Activated naive CD4-positive, alpha-beta T cell treated with anti-CD3 and anti-CD28 coated beads, Interleukin-2, amount 10 ng/mL, durations not matched to agents 7 days and 5 days (primary cell): ENCODE measurements around the gene STK10.
"Not testable (repeated sequence)": the region's sequence is repeated elsewhere in the genome, so short reads cannot be mapped to it uniquely, and the experiment has no call there.

Experiments used
- CTCF ChIA-PET: fragments of 350-600 bp; sonication (Branson Sonifier 250); formaldehyde crosslinking; loops from one replicate; lab custom pipeline; 2021; ENCODE audit warnings: antibody characterized with exemption; lab: Charles Lee
- DNase-seq: peaks from one replicate; pipeline ENCODE4 v3.0.0-alpha.2; 2020
- H3K27ac Mint-ChIP-seq: one replicate; pipeline ENCODE4 v1.8.0; 2021; ENCODE audit warnings: mild to moderate bottlenecking, moderate library complexity, mixed read lengths
- H3K27me3 Mint-ChIP-seq: one replicate; pipeline ENCODE4 v1.8.0; 2021; ENCODE audit warnings: mild to moderate bottlenecking, mixed read lengths
- H3K36me3 Mint-ChIP-seq: one replicate; pipeline ENCODE4 v1.8.0; 2021; ENCODE audit warnings: mixed read lengths
- H3K4me1 Mint-ChIP-seq: one replicate; pipeline ENCODE4 v1.8.0; 2021; ENCODE audit warnings: mixed read lengths
- H3K4me3 Mint-ChIP-seq: one replicate; pipeline ENCODE4 v1.8.0; 2021; ENCODE audit warnings: mild to moderate bottlenecking, moderate library complexity, mixed read lengths
- H3K9me3 Mint-ChIP-seq: one replicate; pipeline ENCODE4 v1.8.0; 2021; ENCODE audit warnings: mixed read lengths

STK10 gene

DNA sequence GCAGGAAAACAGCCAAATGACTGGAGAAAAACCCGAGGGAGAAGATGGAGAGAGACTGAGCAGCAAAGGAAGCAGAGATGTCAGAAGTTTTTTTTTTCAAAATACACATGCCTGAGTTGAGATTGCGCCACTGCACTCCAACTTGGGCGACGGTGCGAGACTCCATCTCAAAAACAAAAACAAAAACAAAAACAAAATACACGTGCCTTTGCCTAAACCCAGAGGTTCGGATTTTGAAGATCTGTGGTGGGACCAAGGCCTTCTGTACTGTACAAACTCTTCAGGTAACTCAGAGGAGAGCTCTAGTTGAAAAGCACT is 142.8 kb downstream of the STK10 start:
- H3K27ac Mint-ChIP-seq, result peak overlapping the region; percentile 37
- H3K4me1 Mint-ChIP-seq, result no peaks in the 10 kb centered on the region
- H3K27me3 Mint-ChIP-seq, result no peaks in the 10 kb centered on the region
- no peak for DNase-seq
- no peak overlapping the region for H3K4me3 Mint-ChIP-seq
- peaks cover 58% of the 10 kb centered on the region for H3K36me3 Mint-ChIP-seq
- CTCF ChIA-PET, result interaction anchor here (1.3 kb wide), 1 partner anchor 134 kb away, joined by 3 read pairs; no protein-coding TSS in a partner anchor
- no peaks in the 10 kb centered on the region for H3K9me3 Mint-ChIP-seq

GRCh38 chr5:172044631-172045314 is 143.3 kb downstream of the STK10 start:
- Mint-ChIP-seq H3K4me1 (no peaks in the 10 kb centered on the region), H3K27ac (peak overlapping the region; percentile 37), H3K36me3 (peaks cover 56% of the 10 kb centered on the region), H3K9me3 (no peaks in the 10 kb centered on the region), H3K27me3 (no peaks in the 10 kb centered on the region), H3K4me3 (no peak overlapping the region)
- CTCF ChIA-PET, result interaction anchor here (1.3 kb wide), 1 partner anchor 133 kb away, joined by 3 read pairs; no protein-coding TSS in a partner anchor
- no peak for DNase-seq

DNA sequence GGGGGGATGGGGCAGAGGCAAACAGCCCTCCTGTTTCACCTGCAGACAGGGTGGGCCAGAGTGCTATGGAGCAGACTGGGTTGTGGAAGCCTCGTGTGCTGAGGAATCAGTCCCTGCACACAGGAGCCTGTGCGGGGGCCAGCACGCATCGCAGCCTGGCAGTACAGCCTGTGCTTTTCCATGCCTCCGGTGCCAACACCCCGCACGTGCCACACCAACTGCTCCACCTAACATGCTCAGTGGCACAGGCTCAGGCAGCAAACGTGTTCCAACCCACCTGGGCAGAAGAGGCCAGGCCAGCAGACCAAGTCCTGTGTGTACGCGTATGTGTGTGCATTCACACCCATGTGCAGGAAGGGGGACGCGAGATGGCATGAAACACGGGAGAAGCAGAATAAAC is 144.2 kb downstream of the STK10 start:
- Mint-ChIP-seq H3K27me3 (no peaks in the 10 kb centered on the region), H3K4me3 (no peak overlapping the region), H3K9me3 (no peaks in the 10 kb centered on the region), H3K4me1 (no peaks in the 10 kb centered on the region), H3K36me3 (peaks cover 49% of the 10 kb centered on the region), H3K27ac (no peak overlapping the region)
- DNase-seq, result no peak
- CTCF ChIA-PET, result no interaction called here

DNA sequence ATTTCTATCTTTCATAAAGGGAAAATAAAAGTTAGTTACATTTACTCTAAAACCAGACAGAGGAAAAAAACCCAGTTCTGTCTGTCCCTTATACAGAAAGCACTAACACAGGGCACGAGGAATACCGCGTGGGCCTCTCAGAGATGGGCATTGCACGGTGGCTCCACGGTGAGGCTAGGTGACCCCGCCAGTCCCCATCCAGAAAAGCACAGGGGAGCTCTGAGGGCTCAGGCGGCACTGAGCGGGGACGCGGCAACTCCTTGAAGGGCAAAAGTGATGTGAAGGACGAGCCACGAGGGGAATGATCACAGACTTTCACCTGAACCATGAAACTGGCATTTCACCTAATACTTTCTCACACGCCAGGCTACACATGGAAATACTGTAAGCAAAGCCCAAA is 145.8 kb downstream of the STK10 start:
- Mint-ChIP-seq H3K36me3 (peaks cover 35% of the 10 kb centered on the region), H3K9me3 (no peaks in the 10 kb centered on the region), H3K4me1 (no peaks in the 10 kb centered on the region), H3K4me3 (no peak overlapping the region), H3K27ac (peak overlapping the region; percentile 60), H3K27me3 (peaks cover 3% of the 10 kb centered on the region)
- CTCF ChIA-PET, result interaction anchor here (0.7 to 3.2 kb wide), 4 partner anchors 17 to 671 kb away, joined by 3 to 47 read pairs (median 6); no protein-coding TSS in a partner anchor
- DNase-seq, result no peak

- Mint-ChIP-seq H3K4me1 (peaks cover 10% of the 10 kb centered on the region), H3K27ac (no peak overlapping the region), H3K36me3 (peaks cover 4% of the 10 kb centered on the region), H3K27me3 (peaks cover 3% of the 10 kb centered on the region), H3K4me3 (no peak overlapping the region), H3K9me3 (no peaks in the 10 kb centered on the region)
- DNase-seq, result no peak
- CTCF ChIA-PET, result interaction anchor here (1.2 kb wide), 1 partner anchor 127 kb away, joined by 5 read pairs; no protein-coding TSS in a partner anchor
Measured at GRCh38 chr5:172038167-172038566, 149.9 kb downstream of the STK10 start.

DNA sequence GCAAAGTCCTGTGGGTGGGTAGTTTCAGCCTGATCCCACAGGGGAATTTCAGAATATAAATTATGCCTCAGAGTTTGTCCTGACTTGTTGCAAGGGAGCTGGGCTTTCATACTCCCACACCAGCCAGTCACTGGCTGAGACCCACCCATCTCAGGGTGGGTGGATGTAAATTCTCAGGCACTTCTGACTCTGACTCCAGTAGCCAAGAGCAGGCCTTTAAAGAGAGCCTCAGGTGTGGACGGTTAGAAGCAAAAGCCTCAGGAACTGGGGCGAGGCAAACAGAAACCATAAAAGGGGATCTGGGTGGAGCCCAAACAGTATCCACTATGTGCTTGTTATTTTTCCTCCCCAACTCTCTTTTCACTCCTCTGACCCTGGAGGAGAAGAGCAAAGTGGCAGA is 153.0 kb downstream of the STK10 start:
- Mint-ChIP-seq H3K36me3 (peaks cover 12% of the 10 kb centered on the region), H3K27ac (no peak overlapping the region), H3K27me3 (peaks cover 3% of the 10 kb centered on the region), H3K4me3 (no peak overlapping the region), H3K9me3 (peaks cover 12% of the 10 kb centered on the region), H3K4me1 (peaks cover 10% of the 10 kb centered on the region)
- DNase-seq, result no peak
- CTCF ChIA-PET, result interaction anchor here (1.8 to 1.9 kb wide), 2 partner anchors 123 to 126 kb away, joined by 6 to 9 read pairs; no protein-coding TSS in a partner anchor

- H3K27me3 Mint-ChIP-seq, result no peaks in the 10 kb centered on the region
- CTCF ChIA-PET, result interaction anchor here (1.0 kb wide), 1 partner anchor 23 kb away, joined by 3 read pairs; no protein-coding TSS in a partner anchor
- H3K4me1 Mint-ChIP-seq, result peaks cover 10% of the 10 kb centered on the region
- H3K4me3 Mint-ChIP-seq, result no peak overlapping the region
- H3K27ac Mint-ChIP-seq, result no peak overlapping the region
- H3K36me3 Mint-ChIP-seq, result peaks cover 12% of the 10 kb centered on the region
- no peak for DNase-seq
- H3K9me3 Mint-ChIP-seq, result peaks cover 12% of the 10 kb centered on the region
Measured at GRCh38 chr5:172031894-172032461, 156.0 kb downstream of the STK10 start.

- Mint-ChIP-seq H3K27ac (no peak overlapping the region), H3K36me3 (peaks cover 12% of the 10 kb centered on the region), H3K4me3 (no peak overlapping the region), H3K9me3 (peaks cover 12% of the 10 kb centered on the region), H3K27me3 (no peaks in the 10 kb centered on the region), H3K4me1 (peaks cover 3% of the 10 kb centered on the region)
- CTCF ChIA-PET, result interaction anchor here (1.2 kb wide), 1 partner anchor 23 kb away, joined by 5 read pairs; the partner anchor contains the start of gene FBXW11
- DNase-seq, result no peak
Measured at GRCh38 chr5:172029876-172030275, 158.1 kb downstream of the STK10 start.

DNA sequence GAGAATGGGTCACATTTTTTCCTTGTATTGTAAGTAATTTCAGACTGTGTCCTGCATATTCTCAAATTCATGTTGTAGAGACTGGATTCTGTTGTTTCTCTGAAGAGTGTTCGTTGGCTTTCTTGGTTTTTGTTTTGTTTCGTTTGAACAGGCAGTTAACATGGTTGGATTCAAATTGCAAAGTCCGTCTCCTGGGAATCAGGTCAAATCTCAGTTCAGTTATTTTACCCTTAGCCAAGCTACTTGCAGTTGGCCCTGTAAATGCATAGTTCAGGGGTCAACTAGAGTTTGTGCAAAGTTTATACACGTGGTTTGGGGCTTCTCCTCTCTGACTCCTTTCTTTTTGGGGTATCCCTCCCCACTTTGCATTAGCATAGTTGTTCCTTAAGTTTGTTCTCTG is 159.9 kb downstream of the STK10 start:
- no peak for DNase-seq
- H3K4me1 Mint-ChIP-seq, result no peaks in the 10 kb centered on the region
- H3K27ac Mint-ChIP-seq, result no peak overlapping the region
- H3K9me3 Mint-ChIP-seq, result peaks cover 12% of the 10 kb centered on the region
- no peak overlapping the region for H3K4me3 Mint-ChIP-seq
- CTCF ChIA-PET, result no interaction called here
- peaks cover 12% of the 10 kb centered on the region for H3K36me3 Mint-ChIP-seq
- H3K27me3 Mint-ChIP-seq, result no peaks in the 10 kb centered on the region

DNA sequence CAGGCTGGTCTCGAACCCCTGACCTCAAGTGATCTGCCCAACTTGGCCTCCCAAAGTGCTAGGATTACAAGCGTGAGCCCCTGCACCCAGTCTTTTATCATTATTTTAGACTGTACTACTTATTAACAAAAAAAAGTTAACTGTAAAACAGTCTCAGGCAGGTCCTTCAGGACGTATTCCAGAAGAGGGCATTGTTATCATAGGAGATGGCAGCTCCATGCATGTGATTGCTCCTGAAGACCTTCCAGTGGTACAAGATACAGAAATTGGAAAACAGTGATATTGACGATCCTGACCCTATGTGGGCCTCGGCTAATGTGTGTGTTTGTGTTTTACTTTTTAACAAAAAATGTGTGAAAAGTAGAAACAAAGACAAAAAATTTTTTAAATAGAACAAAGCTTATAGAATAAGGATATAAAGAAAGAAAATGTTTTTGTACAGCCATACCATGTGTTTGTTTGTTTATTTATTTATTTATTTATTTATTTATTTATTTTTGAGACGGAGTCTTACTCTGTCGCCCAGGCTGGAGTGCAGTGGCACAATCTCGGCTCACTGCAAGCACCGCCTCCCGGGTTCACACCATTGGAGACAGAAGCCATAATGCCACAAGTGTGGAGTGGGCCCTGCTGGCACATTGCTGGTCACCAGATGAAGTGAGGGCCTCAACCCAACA is 167.8 kb downstream of the STK10 start:
- DNase-seq, H3K27ac Mint-ChIP-seq, H3K9me3 Mint-ChIP-seq, H3K27me3 Mint-ChIP-seq, H3K4me3 Mint-ChIP-seq, CTCF ChIA-PET, H3K36me3 Mint-ChIP-seq, H3K4me1 Mint-ChIP-seq: not testable (repeated sequence)

GRCh38 chr5:172015346-172015745 is 172.7 kb downstream of the STK10 start:
- CTCF ChIA-PET, result interaction anchor here (0.9 to 1.1 kb wide), 2 partner anchors 18 to 104 kb away, joined by 3 read pairs; no protein-coding TSS in a partner anchor
- DNase-seq, result no peak
- H3K4me1 Mint-ChIP-seq, result no peaks in the 10 kb centered on the region
- H3K36me3 Mint-ChIP-seq, result no peaks in the 10 kb centered on the region
- peaks cover 4% of the 10 kb centered on the region for H3K27me3 Mint-ChIP-seq
- no peaks in the 10 kb centered on the region for H3K9me3 Mint-ChIP-seq
- H3K4me3 Mint-ChIP-seq, result no peak overlapping the region
- H3K27ac Mint-ChIP-seq, result no peak overlapping the region

- CTCF ChIA-PET, result interaction anchor here (0.9 to 1.8 kb wide), 3 partner anchors 30 to 56 kb away, joined by 3 to 6 read pairs (median 3); no protein-coding TSS in a partner anchor
- H3K27ac Mint-ChIP-seq, result no peak overlapping the region
- H3K36me3 Mint-ChIP-seq, result peaks cover 3% of the 10 kb centered on the region
- peaks cover 23% of the 10 kb centered on the region for H3K4me1 Mint-ChIP-seq
- no peak overlapping the region for H3K4me3 Mint-ChIP-seq
- DNase-seq, result no peak
- peaks cover 2% of the 10 kb centered on the region for H3K27me3 Mint-ChIP-seq
- no peaks in the 10 kb centered on the region for H3K9me3 Mint-ChIP-seq
Measured at GRCh38 chr5:172010278-172010677, 177.7 kb downstream of the STK10 start.

GRCh38 chr5:172009536-172010270 is 178.3 kb downstream of the STK10 start:
- no peak overlapping the region for H3K4me3 Mint-ChIP-seq
- H3K9me3 Mint-ChIP-seq, result no peaks in the 10 kb centered on the region
- no peak overlapping the region for H3K27ac Mint-ChIP-seq
- no peak for DNase-seq
- H3K36me3 Mint-ChIP-seq, result peaks cover 7% of the 10 kb centered on the region
- CTCF ChIA-PET, result interaction anchor here (0.9 to 1.8 kb wide), 3 partner anchors 31 to 56 kb away, joined by 3 to 6 read pairs (median 3); no protein-coding TSS in a partner anchor
- peaks cover 29% of the 10 kb centered on the region for H3K4me1 Mint-ChIP-seq
- no peaks in the 10 kb centered on the region for H3K27me3 Mint-ChIP-seq
